GM23248 (cell line): ENCODE results near the gene SLC49A4.

Source experiments
- EZH2 ChIP-seq: fragments of 200-600 bp; sonication (generic); IDR thresholded peaks from 2 replicates; pipeline ENCODE4 v1.6.1; 2018; ENCODE audit warnings: antibody characterized with exemption, mild to moderate bottlenecking; ENCODE audit not compliant: insufficient read depth, poor library complexity, severe bottlenecking
- EZH2phosphoT487 ChIP-seq: fragments of 200-600 bp; sonication (generic); IDR thresholded peaks from 2 replicates; pipeline ENCODE4 v1.6.1; 2018; ENCODE audit warnings: antibody characterized with exemption, moderate library complexity, mild to moderate bottlenecking, low read depth; ENCODE audit not compliant: insufficient read depth

DNA sequence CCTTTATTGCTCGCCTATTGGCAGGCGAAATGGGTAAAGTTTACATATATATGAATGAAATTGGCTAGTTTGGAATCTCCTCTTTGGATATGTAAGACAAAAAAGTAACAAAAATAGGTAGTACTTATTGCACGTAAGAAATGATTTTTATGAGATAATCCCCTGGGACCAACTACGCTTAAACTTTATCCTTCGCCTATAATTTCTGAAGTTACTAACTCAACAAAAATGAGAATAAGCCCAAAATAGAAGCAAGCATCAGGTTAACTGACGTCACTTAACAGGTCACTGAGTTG is 438 bp upstream of the SLC49A4 start:
- no peak for TF ChIP-seq EZH2
- TF ChIP-seq EZH2phosphoT487 = no peak
